DMS 273 (cell line): ENCODE measurements around the gene GPHA2.

Experiments
- DNase-seq: peaks from one replicate; lab custom pipeline; 2025; ENCODE audit not compliant: unreplicated experiment; lab: John Stamatoyannopoulos, UW

Gene GPHA2

DNA sequence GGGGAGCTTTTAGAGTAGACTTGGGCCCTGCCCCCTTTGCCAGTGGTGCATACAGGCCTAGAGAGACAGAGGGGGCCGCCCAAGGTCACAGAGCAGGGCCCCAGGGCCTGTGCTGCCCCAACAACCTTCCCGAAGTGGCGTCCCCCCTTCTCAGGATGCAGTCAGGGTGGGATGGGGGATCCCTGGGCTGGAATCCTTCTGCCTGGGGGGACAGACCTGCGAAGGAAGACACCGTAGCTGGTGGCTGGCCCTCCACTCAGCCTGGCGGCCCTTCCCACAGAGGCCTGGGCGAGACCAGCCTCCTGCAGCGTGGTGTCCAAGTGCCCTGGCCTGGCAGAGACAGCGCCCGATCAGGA lies 42.9 kb downstream of the GPHA2 start:
- DNase-seq = no peak

- no peak for DNase-seq
Observed at GRCh38 chr11:64892411-64892831, 43.3 kb downstream of the GPHA2 start.

DNA sequence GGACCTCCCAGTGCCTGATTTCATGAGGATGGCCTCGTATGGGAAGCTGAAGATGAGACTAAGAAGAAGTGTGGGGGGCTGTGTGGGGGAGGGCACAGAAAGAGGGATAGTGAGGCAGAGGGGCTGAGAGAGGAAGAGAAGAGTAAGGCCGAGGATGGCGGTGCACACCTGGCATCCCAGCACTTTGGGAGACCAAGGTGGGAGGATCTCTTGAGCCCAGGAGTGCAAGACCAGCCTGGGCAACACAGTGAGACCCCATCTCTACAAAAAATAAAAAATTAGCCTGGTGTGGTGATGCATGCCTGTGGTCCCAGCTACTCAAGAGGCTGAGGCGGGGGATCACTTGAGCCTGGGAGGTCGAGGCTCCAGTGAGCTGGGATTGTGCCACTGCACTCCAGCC lies 43.8 kb downstream of the GPHA2 start:
- no peak for DNase-seq

DNA sequence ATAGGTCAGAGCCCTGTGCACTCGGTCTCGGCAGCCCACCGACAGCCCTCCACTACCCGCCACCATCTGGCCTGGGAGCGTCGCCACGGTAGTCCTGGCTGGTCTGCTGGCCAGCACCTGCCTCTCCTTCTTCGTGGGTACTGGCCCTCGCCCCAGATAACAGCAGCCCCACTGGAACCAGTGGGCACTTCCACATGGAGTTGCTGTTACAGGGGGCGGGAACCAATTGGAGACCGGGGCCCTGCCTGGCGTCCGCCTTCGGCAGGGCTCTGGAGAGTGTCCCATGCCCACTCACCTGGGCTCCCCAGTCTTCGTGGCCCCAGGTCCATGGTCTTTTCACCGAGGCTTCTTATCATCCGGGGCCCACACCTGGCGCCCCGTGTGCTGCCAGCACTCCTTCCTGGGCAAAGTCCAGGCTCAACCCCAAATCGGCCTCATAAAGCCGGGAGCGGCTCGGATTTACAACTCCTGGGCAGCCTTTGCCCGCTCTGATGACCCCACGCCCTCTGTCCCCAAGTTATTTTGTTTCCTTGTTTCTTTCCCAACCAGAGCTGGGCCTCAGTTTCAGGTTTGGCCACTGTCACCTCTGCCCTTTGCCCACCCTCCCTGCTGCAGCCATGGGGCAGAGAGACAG lies 44.4 kb downstream of the GPHA2 start:
- no peak for DNase-seq

DNA sequence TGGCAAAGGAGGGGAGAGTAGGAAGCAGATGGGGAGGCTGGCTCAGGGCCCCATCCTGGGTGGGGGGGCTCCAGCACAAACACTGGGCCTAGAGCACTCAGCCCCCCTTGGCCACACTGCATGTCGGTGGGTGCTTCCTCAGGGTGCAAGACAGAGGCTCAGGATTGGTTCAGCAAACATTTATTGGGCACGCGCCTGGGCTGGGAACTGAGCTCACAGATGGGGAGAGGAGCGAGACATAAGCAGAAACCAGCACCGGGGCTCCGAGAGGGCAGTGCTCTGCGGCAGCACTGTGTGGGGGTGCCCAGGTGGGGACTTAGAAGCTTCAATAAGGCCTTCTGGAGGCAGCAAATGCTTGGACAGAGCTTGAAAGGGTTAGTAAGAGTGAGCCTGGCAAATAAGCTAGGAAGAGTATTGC lies 45.2 kb downstream of the GPHA2 start:
- DNase-seq = peak; percentile 67

DNA sequence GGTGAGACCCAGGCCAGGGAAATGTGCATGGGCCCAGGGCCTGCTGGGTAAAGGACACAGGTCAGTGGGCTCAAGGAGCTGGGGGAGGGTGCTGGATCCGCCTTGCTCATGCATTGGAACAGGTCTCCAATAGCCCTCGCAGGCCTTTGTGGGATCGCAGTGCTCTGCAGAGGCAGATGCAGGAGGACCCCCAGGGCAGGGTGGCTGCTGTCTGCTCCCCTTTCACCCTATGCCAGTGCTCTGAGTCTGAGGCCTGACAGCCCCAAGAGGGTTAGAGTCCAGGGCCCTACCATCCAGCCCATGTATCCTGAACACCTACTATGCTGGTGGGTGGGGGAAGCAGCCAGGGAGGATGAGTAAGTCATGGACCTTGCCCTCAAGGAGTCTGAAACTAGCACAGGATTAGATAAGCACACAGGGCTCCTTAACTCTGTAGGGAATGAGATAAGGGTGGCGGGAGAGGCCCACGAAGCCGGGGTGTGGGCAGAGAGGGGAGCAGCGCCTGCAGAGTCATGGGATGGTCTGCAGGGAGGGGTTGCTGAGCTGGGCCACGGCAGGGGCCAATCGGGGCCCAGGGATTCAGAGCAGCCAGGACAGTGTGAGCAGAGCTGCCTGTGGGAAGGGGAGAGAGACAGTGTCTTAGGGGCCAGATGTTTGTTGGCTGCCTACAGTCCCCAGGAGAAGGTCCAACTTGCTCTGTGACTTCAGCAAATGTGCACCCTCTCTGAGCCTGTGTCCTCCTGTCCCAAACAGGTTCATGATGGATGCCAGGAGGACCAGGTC lies 46.8 kb downstream of the GPHA2 start:
- DNase-seq = no peak

- DNase-seq = no peak
Observed at GRCh38 chr11:64888406-64888728, 47.3 kb downstream of the GPHA2 start.

DNA sequence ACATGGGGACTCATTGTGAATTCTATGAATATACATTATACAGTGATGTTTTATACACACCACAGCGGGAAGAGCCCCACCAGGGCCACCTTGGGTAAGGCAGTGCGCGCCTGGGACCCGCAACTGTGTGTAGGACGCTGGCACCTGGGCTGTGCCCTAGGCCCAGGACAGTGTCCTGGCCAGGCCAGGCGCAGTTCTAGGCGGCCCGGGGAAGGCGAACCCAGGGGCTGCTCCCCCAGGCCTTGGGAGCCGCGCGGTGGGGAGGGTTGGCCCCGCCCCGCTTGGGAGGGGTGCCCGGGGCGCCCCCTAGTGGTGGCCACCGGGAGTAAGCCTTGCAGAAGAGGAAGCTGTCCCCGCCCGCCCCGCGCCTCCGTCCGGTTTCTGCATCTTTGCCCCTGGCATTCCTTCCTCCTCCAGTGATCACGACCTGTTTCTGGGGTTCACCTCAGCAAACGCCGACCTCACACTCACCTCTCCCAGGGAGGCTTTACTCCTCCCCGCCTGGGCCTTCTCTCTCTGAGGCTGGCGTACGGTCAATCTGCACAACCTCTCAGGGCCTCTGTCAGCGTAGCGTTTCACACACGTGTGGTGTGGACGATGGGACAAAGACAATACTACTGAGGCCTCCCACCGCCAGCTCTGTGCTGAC lies 47.8 kb downstream of the GPHA2 start:
- DNase-seq = peak; percentile 84

DNA sequence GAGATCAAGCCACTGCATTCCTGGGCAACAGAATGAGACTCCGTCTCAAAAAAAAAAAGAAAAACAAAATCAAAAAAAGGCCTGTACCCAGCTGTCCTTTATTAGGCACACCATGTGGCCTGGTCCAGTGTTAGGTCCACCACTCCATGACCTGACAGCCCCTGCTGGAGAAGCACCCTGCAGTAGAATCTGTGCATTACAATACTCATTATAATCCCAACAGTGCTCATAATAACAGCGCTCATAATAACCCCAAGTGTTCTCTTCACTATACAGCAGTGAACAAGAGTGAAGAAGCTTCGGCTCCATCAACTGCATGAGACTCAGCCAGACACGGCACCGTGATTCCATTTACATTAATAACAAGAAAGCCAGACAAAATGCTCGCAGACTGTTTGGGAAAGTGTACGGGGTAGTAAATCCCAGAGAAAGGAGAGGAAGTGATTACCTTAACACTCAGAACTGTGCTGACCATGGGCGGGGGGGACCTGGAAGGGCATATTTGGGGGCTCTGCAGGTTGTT lies 48.4 kb downstream of the GPHA2 start:
- DNase-seq = no peak

GRCh38 chr11:64885367-64886286 lies 50.1 kb downstream of the GPHA2 start:
- DNase-seq = no peak
